ENCODE measurements around the gene RSRC1.
A peak's percentile ranks its signal among the peaks of the same experiment; 100 is the strongest.
"Not testable (repeated sequence)": the region's sequence is repeated elsewhere in the genome, so short reads cannot be mapped to it uniquely, and the experiment has no call there.

The RSRC1 gene

GRCh38 chr3:158330870-158331269 is 221.0 kb downstream of the RSRC1 start:
- DNase-seq, result peak; percentile 47

- no peak for DNase-seq
Measured at GRCh38 chr3:158333736-158334135, 223.8 kb downstream of the RSRC1 start.

GRCh38 chr3:158337110-158337509 is 227.2 kb downstream of the RSRC1 start:
- peak; percentile 3 for DNase-seq

- no peak for DNase-seq
Measured at GRCh38 chr3:158339638-158340037, 229.7 kb downstream of the RSRC1 start.

- DNase-seq, result not testable (repeated sequence)
Measured at GRCh38 chr3:158340951-158341350, 231.1 kb downstream of the RSRC1 start.

GRCh38 chr3:158347966-158348365 is 238.1 kb downstream of the RSRC1 start:
- peak; percentile 11 for DNase-seq

- no peak for DNase-seq
Measured at GRCh38 chr3:158350971-158351370, 241.1 kb downstream of the RSRC1 start.

- no peak for DNase-seq
Measured at GRCh38 chr3:158352551-158352950, 242.7 kb downstream of the RSRC1 start.

- DNase-seq, result no peak
Measured at GRCh38 chr3:158354713-158355112, 244.8 kb downstream of the RSRC1 start.

GRCh38 chr3:158355623-158356588 is 246.0 kb downstream of the RSRC1 start:
- DNase-seq, result no peak

GRCh38 chr3:158359339-158359738 is 249.4 kb downstream of the RSRC1 start:
- DNase-seq, result no peak

- DNase-seq, result no peak
Measured at GRCh38 chr3:158360756-158361448, 251.0 kb downstream of the RSRC1 start.

- no peak for DNase-seq
Measured at GRCh38 chr3:158368271-158368670, 258.4 kb downstream of the RSRC1 start.

- no peak for DNase-seq
Measured at GRCh38 chr3:158369279-158369678, 259.4 kb downstream of the RSRC1 start.

- DNase-seq, result no peak
Measured at GRCh38 chr3:158379517-158379916, 269.6 kb downstream of the RSRC1 start.

- DNase-seq, result peak; percentile 18
Measured at GRCh38 chr3:158381262-158381868, 271.5 kb downstream of the RSRC1 start.

- no peak for DNase-seq
Measured at GRCh38 chr3:158382479-158382878, 272.6 kb downstream of the RSRC1 start.

GRCh38 chr3:158384019-158384418 is 274.1 kb downstream of the RSRC1 start:
- no peak for DNase-seq

GRCh38 chr3:158395421-158395820 is 285.5 kb downstream of the RSRC1 start:
- DNase-seq, result peak; percentile 19

GRCh38 chr3:158402590-158402989 is 292.7 kb downstream of the RSRC1 start:
- no peak for DNase-seq

GRCh38 chr3:158403013-158403412 is 293.1 kb downstream of the RSRC1 start:
- no peak for DNase-seq

- peak; percentile 21 for DNase-seq
Measured at GRCh38 chr3:158404131-158404718, 294.3 kb downstream of the RSRC1 start.

GRCh38 chr3:158405507-158405906 is 295.6 kb downstream of the RSRC1 start:
- no peak for DNase-seq

All from fibroblast of skin of back (primary cell).